Kidney epithelial cell (primary cell): ENCODE measurements around the gene SEC23B. TPM values are rescaled to one million over a fixed set of nuclear protein-coding genes. Genes with fewer than 3 reads are reported as not detected.

Experiments
- DNase-seq: peaks from one replicate; pipeline ENCODE4 v3.0.0-alpha.2; 2010; ENCODE audit warnings: low read depth
- H3K27me3 ChIP-seq: 2 replicates; pipeline ENCODE4 v1.6.0; 2011; ENCODE audit warnings: low read length; ENCODE audit not compliant: control insufficient read depth, insufficient read depth
- H3K36me3 ChIP-seq: 2 replicates; pipeline ENCODE4 v1.5.1; 2011; ENCODE audit warnings: low read length; ENCODE audit not compliant: control insufficient read depth, insufficient read depth
- H3K4me3 ChIP-seq: 2 replicates; pipeline ENCODE4 v1.5.1; 2011; ENCODE audit warnings: low read depth, mild to moderate bottlenecking, control low read depth, low read length
- CTCF ChIP-seq: IDR thresholded peaks from 2 replicates; pipeline ENCODE4 v1.5.1; 2011; ENCODE audit warnings: mild to moderate bottlenecking, moderate library complexity, low read length, control low read depth, inconsistent platforms; ENCODE audit not compliant: insufficient read depth, poor library complexity, severe bottlenecking
- total RNA-seq: library from RNA; depleted of rRNA; stranded (reverse); fragments of >200 nt; gene quantifications from 2 replicates; pipeline ENCODE4 v1.2.3, GENCODE V29; 2015

Gene SEC23B
- total RNA-seq, 1 donor from 2014 or later = 78.2 TPM

- DNase-seq = no peak
- TF ChIP-seq CTCF = no peak
- Histone ChIP-seq H3K36me3 (no peaks in the 10 kb centered on the region), H3K27me3 (no peaks in the 10 kb centered on the region), H3K4me3 (no peak overlapping the region)
Observed at GRCh38 chr20:18580012-18580411, 72.3 kb downstream of the SEC23B start.

DNA sequence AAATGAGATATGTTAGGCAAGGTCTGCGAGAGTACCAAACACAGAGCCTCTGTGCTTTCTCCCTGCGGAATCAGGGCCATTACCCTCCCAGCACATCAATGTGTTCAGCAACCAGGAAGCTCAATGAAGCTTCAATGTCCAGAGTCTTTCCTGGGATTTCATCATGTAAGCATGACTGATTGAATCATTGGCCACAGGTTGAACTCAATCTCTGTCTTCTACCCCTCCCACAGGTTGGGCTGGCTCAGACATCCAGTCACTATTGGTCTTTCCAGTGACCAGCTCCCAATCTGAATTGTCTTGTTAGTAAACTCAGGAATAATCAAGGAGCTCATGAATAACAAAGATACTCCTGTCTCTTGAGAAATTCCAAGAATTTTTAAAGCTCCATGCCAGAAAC lies 77.4 kb downstream of the SEC23B start:
- no peaks in the 10 kb centered on the region for H3K36me3 ChIP-seq
- no peak for TF ChIP-seq CTCF
- no peak overlapping the region for H3K4me3 ChIP-seq
- no peaks in the 10 kb centered on the region for H3K27me3 ChIP-seq
- DNase-seq = peak; percentile 89

- no peaks in the 10 kb centered on the region for H3K27me3 ChIP-seq
- H3K4me3 ChIP-seq = peak within 1 kb of the TSS; percentile 59
- peak; percentile 46 for TF ChIP-seq CTCF
- H3K36me3 ChIP-seq = no peaks in the 10 kb centered on the region
- no peak for DNase-seq
Observed at GRCh38 chr20:18587665-18588573, 80.2 kb downstream of the SEC23B start, which contains the start of gene DTD1. Gene DTD1, plus strand, starts transcription at chr20:18588054. Its CDS starts 19 bp downstream, at chr20:18588073.

- Histone ChIP-seq H3K4me3 (peak overlapping the region; percentile 59), H3K36me3 (no peaks in the 10 kb centered on the region), H3K27me3 (no peaks in the 10 kb centered on the region)
- TF ChIP-seq CTCF = no peak
- DNase-seq = no peak
Observed at GRCh38 chr20:18588574-18588933, 80.8 kb downstream of the SEC23B start.

- TF ChIP-seq CTCF = no peak
- H3K36me3 ChIP-seq = no peaks in the 10 kb centered on the region
- no peak overlapping the region for H3K4me3 ChIP-seq
- no peak for DNase-seq
- H3K27me3 ChIP-seq = no peaks in the 10 kb centered on the region
Observed at GRCh38 chr20:18589941-18590674, 82.4 kb downstream of the SEC23B start.
